GM12878 (cell line): ENCODE data around the gene HBP1. TPM values are rescaled to one million over a fixed set of nuclear protein-coding genes. Genes with fewer than 3 reads are reported as not detected.

Experiments
- CHD1 ChIP-seq: IDR thresholded peaks from 2 replicates; pipeline ENCODE4 v1.6.1; 2012; ENCODE audit warnings: low read depth, low read length, improper control_type of control experiment
- CTCF ChIP-seq, 3 experiments: IDR thresholded peaks in 2 of 3; conservative IDR thresholded peaks in 1 of 3; 2 replicates each; pipeline ENCODE4 v1.5.1; 2011; ENCODE audit warnings: low read depth in 3 of 3, low read length in 3 of 3, mild to moderate bottlenecking in 3 of 3, control low read depth in 2 of 3, moderate library complexity in 2 of 3, inconsistent platforms in 1 of 3, mixed read lengths in 1 of 3; ENCODE audit not compliant: control insufficient read depth in 2 of 3, insufficient read depth in 1 of 3; ENCODE audit errors: extremely low read depth in 1 of 3
- HDAC2 ChIP-seq: fragments of 200-600 bp; sonication (generic); IDR thresholded peaks from 2 replicates; pipeline ENCODE4 v1.6.1; 2017
- IKZF1 ChIP-seq: fragments of 450-650 bp; conservative IDR thresholded peaks from 2 replicates; pipeline ENCODE4 v1.6.1; 2017; ENCODE audit warnings: antibody characterized with exemption, mild to moderate bottlenecking
- MLLT1 ChIP-seq: fragments of 450-650 bp; IDR thresholded peaks from 2 replicates; pipeline ENCODE4 v1.6.1; 2016; ENCODE audit warnings: mild to moderate bottlenecking
- MTA2 ChIP-seq: fragments of 450-650 bp; IDR thresholded peaks from 2 replicates; pipeline ENCODE4 v1.6.1; 2016; ENCODE audit warnings: low read depth, mild to moderate bottlenecking, moderate library complexity
- NFIC ChIP-seq: IDR thresholded peaks from 2 replicates; pipeline ENCODE4 v1.6.1; 2012; ENCODE audit warnings: low read depth, mild to moderate bottlenecking, inconsistent platforms, low read length, moderate library complexity
- NFYA ChIP-seq: IDR thresholded peaks from 2 replicates; pipeline ENCODE4 v1.6.1; 2011; ENCODE audit warnings: low read depth, mild to moderate bottlenecking, low read length, improper control_type of control experiment, borderline replicate concordance
- PAX5 ChIP-seq: IDR thresholded peaks from 2 replicates; pipeline ENCODE4 v1.6.1; 2011; ENCODE audit warnings: low read depth, low read length, borderline replicate concordance
- RFX5 ChIP-seq: IDR thresholded peaks from 2 replicates; pipeline ENCODE4 v1.6.1; 2011; ENCODE audit warnings: low read depth, low read length, improper control_type of control experiment
- SMC3 ChIP-seq: IDR thresholded peaks from 2 replicates; pipeline ENCODE4 v1.6.1; 2011; ENCODE audit warnings: low read length, improper control_type of control experiment, borderline replicate concordance
- SPI1 ChIP-seq: IDR thresholded peaks from 2 replicates; pipeline ENCODE4 v1.6.1; 2011; ENCODE audit warnings: low read depth, mild to moderate bottlenecking, low read length, moderate library complexity, borderline replicate concordance; ENCODE audit not compliant: insufficient read depth
- TBL1XR1 ChIP-seq: IDR thresholded peaks from 2 replicates; pipeline ENCODE4 v1.6.1; 2012; ENCODE audit warnings: low read depth, low read length, improper control_type of control experiment
- ZNF622 ChIP-seq: fragments of 450-650 bp; IDR thresholded peaks from 2 replicates; pipeline ENCODE4 v1.6.1; 2017; ENCODE audit warnings: mild to moderate bottlenecking, inconsistent platforms
- polyA plus RNA-seq, 11 experiments: library from polyadenylated mRNA; depleted of rRNA in 4 of 11; unstranded in 6 of 11; stranded (reverse) in 5 of 11; fragments of >200 nt; fragmentation: Nextera tagmentation in 4 of 11; fragmentation: Illumina TruSeq in 1 of 11; extraction: Ambion mirVana in 4 of 11; extraction: Trizol in 1 of 11; gene quantifications; 1 replicate in 1 of 11; 2 replicates in 10 of 11; pipeline versions ENCODE4 v1.2.1 to v1.2.3, GENCODE V29; 2011 to 2016; ENCODE audit warnings: inconsistent platforms in 2 of 11, missing spikeins in 2 of 11, low read depth in 1 of 11
- total RNA-seq, 4 experiments: library from RNA; depleted of rRNA in 3 of 4; stranded (reverse); fragments of >200 nt in 3 of 4; fragmentation: Illumina TruSeq in 1 of 4; extraction: Trizol in 1 of 4; gene quantifications; 2 replicates each; pipeline versions ENCODE4 v1.2.1 to v1.2.3, GENCODE V29; 2013 to 2021
- TF ChIP-seq, protein P1 (sequence below): IDR thresholded peaks from 2 replicates; pipeline ENCODE4 v1.6.1; 2012; ENCODE audit warnings: low read length, inconsistent platforms
- TF ChIP-seq, protein P2 (sequence below): fragments of 450-650 bp; IDR thresholded peaks from 2 replicates; pipeline ENCODE4 v1.6.1; 2016; ENCODE audit warnings: mild to moderate bottlenecking
- TF ChIP-seq, protein P3 (sequence below): fragments of 450-650 bp; IDR thresholded peaks from 2 replicates; pipeline ENCODE4 v1.6.1; 2017; ENCODE audit warnings: borderline replicate concordance
- TF ChIP-seq, protein P4 (sequence below): IDR thresholded peaks from 2 replicates; pipeline ENCODE4 v1.6.1; 2012; ENCODE audit warnings: low read depth, low read length, improper control_type of control experiment
- TF ChIP-seq, protein P5 (sequence below): fragments of 450-650 bp; formaldehyde crosslinking; IDR thresholded peaks from 2 replicates; pipeline ENCODE4 v1.4.0; 2020; ENCODE audit warnings: mild to moderate bottlenecking, moderate library complexity

HBP1 gene
- total and polyA plus RNA-seq, 10 of the 15 experiments (the other 5 are each of a cell fraction or from before 2014, with no cell fraction given): 5.8 to 30.9 (median 9.4) TPM

DNA sequence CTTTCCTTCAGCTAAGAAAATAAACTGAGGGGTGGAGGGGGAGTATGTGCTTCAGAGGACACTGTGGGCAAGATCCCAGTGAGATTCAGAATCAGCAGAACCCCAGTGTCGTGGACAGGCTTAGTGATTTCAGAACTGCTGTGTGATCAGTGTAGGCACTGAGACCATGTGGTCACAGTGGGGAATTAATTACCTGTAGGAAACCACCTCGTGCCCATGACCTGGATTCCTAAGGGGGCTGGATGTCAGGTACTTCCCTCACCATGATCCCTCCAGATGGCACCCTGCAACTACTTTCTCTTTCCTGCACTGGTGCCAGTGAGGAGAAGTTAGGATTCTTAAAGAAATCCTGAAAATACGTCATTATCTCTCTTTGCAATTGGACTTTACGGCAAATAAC is 64.4 kb downstream of the HBP1 start (continued):
- TF ChIP-seq CHD1 (no peak), NFYA (no peak), CTCF (IDR thresholded peaks at IDR 0.05 in 2 of 3, conservative IDR thresholded peaks at IDR 0.05 in 1 of 3; ENCODE audit: control insufficient read depth in 2 of 3, extremely low read depth in 1 of 3, insufficient read depth in 1 of 3, low read depth in 3 of 3, low read length in 3 of 3) (peak in 1 of 3 experiments; percentile 24; a peak in 1 of 6 replicates), RFX5 (no peak), IKZF1 (peak; percentile 64; the same call in 1 of the 2 replicates), MLLT1 (no peak), ZNF622 (no peak), SMC3 (no peak), MTA2 (peak; percentile 57; the same call in 1 of the 2 replicates), SPI1 (no peak), PAX5 (no peak), NFIC (no peak), HDAC2 (no peak), TBL1XR1 (no peak)
- TF ChIP-seq, protein P1, sequence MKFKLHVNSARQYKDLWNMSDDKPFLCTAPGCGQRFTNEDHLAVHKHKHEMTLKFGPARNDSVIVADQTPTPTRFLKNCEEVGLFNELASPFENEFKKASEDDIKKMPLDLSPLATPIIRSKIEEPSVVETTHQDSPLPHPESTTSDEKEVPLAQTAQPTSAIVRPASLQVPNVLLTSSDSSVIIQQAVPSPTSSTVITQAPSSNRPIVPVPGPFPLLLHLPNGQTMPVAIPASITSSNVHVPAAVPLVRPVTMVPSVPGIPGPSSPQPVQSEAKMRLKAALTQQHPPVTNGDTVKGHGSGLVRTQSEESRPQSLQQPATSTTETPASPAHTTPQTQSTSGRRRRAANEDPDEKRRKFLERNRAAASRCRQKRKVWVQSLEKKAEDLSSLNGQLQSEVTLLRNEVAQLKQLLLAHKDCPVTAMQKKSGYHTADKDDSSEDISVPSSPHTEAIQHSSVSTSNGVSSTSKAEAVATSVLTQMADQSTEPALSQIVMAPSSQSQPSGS: no peak
- TF ChIP-seq, protein P2, sequence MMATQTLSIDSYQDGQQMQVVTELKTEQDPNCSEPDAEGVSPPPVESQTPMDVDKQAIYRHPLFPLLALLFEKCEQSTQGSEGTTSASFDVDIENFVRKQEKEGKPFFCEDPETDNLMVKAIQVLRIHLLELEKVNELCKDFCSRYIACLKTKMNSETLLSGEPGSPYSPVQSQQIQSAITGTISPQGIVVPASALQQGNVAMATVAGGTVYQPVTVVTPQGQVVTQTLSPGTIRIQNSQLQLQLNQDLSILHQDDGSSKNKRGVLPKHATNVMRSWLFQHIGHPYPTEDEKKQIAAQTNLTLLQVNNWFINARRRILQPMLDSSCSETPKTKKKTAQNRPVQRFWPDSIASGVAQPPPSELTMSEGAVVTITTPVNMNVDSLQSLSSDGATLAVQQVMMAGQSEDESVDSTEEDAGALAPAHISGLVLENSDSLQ: no peak
- TF ChIP-seq, protein P3, sequence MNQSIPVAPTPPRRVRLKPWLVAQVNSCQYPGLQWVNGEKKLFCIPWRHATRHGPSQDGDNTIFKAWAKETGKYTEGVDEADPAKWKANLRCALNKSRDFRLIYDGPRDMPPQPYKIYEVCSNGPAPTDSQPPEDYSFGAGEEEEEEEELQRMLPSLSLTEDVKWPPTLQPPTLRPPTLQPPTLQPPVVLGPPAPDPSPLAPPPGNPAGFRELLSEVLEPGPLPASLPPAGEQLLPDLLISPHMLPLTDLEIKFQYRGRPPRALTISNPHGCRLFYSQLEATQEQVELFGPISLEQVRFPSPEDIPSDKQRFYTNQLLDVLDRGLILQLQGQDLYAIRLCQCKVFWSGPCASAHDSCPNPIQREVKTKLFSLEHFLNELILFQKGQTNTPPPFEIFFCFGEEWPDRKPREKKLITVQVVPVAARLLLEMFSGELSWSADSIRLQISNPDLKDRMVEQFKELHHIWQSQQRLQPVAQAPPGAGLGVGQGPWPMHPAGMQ: no peak
- TF ChIP-seq, protein P4, sequence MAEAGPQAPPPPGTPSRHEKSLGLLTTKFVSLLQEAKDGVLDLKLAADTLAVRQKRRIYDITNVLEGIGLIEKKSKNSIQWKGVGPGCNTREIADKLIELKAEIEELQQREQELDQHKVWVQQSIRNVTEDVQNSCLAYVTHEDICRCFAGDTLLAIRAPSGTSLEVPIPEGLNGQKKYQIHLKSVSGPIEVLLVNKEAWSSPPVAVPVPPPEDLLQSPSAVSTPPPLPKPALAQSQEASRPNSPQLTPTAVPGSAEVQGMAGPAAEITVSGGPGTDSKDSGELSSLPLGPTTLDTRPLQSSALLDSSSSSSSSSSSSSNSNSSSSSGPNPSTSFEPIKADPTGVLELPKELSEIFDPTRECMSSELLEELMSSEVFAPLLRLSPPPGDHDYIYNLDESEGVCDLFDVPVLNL: no peak
- TF ChIP-seq, protein P5, sequence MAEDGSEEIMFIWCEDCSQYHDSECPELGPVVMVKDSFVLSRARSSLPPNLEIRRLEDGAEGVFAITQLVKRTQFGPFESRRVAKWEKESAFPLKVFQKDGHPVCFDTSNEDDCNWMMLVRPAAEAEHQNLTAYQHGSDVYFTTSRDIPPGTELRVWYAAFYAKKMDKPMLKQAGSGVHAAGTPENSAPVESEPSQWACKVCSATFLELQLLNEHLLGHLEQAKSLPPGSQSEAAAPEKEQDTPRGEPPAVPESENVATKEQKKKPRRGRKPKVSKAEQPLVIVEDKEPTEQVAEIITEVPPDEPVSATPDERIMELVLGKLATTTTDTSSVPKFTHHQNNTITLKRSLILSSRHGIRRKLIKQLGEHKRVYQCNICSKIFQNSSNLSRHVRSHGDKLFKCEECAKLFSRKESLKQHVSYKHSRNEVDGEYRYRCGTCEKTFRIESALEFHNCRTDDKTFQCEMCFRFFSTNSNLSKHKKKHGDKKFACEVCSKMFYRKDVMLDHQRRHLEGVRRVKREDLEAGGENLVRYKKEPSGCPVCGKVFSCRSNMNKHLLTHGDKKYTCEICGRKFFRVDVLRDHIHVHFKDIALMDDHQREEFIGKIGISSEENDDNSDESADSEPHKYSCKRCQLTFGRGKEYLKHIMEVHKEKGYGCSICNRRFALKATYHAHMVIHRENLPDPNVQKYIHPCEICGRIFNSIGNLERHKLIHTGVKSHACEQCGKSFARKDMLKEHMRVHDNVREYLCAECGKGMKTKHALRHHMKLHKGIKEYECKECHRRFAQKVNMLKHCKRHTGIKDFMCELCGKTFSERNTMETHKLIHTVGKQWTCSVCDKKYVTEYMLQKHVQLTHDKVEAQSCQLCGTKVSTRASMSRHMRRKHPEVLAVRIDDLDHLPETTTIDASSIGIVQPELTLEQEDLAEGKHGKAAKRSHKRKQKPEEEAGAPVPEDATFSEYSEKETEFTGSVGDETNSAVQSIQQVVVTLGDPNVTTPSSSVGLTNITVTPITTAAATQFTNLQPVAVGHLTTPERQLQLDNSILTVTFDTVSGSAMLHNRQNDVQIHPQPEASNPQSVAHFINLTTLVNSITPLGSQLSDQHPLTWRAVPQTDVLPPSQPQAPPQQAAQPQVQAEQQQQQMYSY (CRISPR knock-in tag): no peak
